Keratinocyte (primary cell): ENCODE data around the gene GTPBP1.

Source experiments
- CTCF ChIP-seq, 3 experiments: IDR thresholded peaks in 1 of 3; conservative IDR thresholded peaks in 1 of 3; optimal IDR thresholded peaks in 1 of 3; 2 replicates in 2 of 3; 3 replicates in 1 of 3; pipeline versions ENCODE3 to v1.5.1; 2011; ENCODE audit warnings: low read length in 3 of 3, mild to moderate bottlenecking in 3 of 3, moderate library complexity in 2 of 3, control low read depth in 1 of 3, inconsistent platforms in 1 of 3; ENCODE audit not compliant: insufficient read depth in 2 of 3; ENCODE audit errors: extremely low read depth in 1 of 3
- EZH2 ChIP-seq: IDR thresholded peaks from one replicate; pipeline ENCODE4 v1.6.1; 2012; ENCODE audit warnings: inconsistent platforms, mild to moderate bottlenecking, low read length, moderate library complexity

- TF ChIP-seq CTCF (optimal IDR thresholded peaks at IDR 0.05 in 1 of 3, IDR thresholded peaks at IDR 0.05 in 1 of 3, conservative IDR thresholded peaks at IDR 0.05 in 1 of 3; ENCODE audit: extremely low read depth in 1 of 3, insufficient read depth in 2 of 3, low read length in 3 of 3) (peak; percentile 81 to 93 (median 88)), EZH2 (no peak)
These were observed 27.6 kb downstream of the GTPBP1 start for GRCh38 chr22:38733329-38733723.
